Right atrium auricular region (tissue), 2 donors: Measurements from ENCODE around the gene MEGF8. TPM values are rescaled to one million over a fixed set of nuclear protein-coding genes. Genes with fewer than 3 reads are reported as not detected.

ENCODE experiments used
- DNase-seq: peaks from one replicate; pipeline ENCODE4 v3.0.0-alpha.2; 2019; ENCODE audit warnings: low spot score
- H3K27ac ChIP-seq, 2 donors: fragments of 200-600 bp; sonication (generic); 1 replicate in 1 of 2; 2 replicates in 1 of 2; pipeline ENCODE4 v1.5.1; 2016 to 2019
- H3K27me3 ChIP-seq, 2 donors: fragments of 200-600 bp; sonication (generic); one replicate each; pipeline versions ENCODE4 v1.5.1 to v1.6.0; 2017 to 2019
- H3K36me3 ChIP-seq: fragments of 200-600 bp; sonication (generic); one replicate; pipeline ENCODE4 v1.5.1; 2016
- H3K4me1 ChIP-seq, 2 donors: fragments of 200-600 bp; sonication (generic); one replicate each; pipeline versions ENCODE4 v1.5.1 to v1.6.0; 2017 to 2019
- H3K4me3 ChIP-seq, 2 donors: fragments of 200-600 bp; sonication (generic); 1 replicate in 1 of 2; 2 replicates in 1 of 2; pipeline ENCODE4 v1.5.1; 2017 to 2019; ENCODE audit warnings: mild to moderate bottlenecking in 1 of 2, moderate library complexity in 1 of 2
- H3K9me3 ChIP-seq, 2 donors: fragments of 200-600 bp; sonication (generic); one replicate each; pipeline ENCODE4 v1.5.1; 2019
- total RNA-seq, 2 donors: library from RNA; depleted of rRNA; stranded (reverse); fragments of >200 nt; gene quantifications; one replicate each; pipeline ENCODE4 v1.1.0, GENCODE V29; 2016
- TF ChIP-seq, protein P1 (sequence below), 2 donors: fragments of 200-600 bp; sonication (generic); IDR thresholded peaks; one replicate each; pipeline ENCODE4 v1.5.1; 2019; ENCODE audit warnings: antibody characterized with exemption in 2 of 2

Gene MEGF8
- total RNA-seq, 2 donors from 2014 or later: 24.3 to 31.2 TPM

DNA sequence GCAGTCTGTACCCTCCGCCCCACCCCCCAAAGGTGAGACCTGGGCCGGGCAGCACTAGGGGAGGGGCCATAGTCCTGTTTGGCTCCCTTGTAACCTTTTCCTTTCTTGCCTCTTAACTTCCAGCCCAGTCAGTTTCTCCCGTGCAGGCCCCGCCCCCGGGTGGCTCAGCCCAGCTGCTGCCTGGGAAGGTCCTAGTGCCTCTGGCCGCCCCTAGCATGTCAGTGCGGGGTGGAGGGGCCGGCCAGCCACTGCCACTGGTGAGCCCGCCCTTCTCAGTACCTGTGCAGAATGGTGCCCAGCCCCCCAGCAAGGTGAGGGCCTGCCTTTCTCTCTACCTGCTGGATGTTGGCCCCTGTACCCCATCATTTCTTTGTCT lies 34.0 kb upstream of the MEGF8 start:
- no peak overlapping the region for H3K27ac ChIP-seq
- no peaks in the 10 kb centered on the region for H3K27me3 ChIP-seq
- H3K9me3 ChIP-seq: no peaks in the 10 kb centered on the region
- H3K4me1 ChIP-seq: peaks cover 0 to 6% of the 10 kb centered on the region in 2 donors
- H3K4me3 ChIP-seq: no peak overlapping the region
- H3K36me3 ChIP-seq: peaks cover 81% of the 10 kb centered on the region
- DNase-seq: no peak
- TF ChIP-seq, protein P1, sequence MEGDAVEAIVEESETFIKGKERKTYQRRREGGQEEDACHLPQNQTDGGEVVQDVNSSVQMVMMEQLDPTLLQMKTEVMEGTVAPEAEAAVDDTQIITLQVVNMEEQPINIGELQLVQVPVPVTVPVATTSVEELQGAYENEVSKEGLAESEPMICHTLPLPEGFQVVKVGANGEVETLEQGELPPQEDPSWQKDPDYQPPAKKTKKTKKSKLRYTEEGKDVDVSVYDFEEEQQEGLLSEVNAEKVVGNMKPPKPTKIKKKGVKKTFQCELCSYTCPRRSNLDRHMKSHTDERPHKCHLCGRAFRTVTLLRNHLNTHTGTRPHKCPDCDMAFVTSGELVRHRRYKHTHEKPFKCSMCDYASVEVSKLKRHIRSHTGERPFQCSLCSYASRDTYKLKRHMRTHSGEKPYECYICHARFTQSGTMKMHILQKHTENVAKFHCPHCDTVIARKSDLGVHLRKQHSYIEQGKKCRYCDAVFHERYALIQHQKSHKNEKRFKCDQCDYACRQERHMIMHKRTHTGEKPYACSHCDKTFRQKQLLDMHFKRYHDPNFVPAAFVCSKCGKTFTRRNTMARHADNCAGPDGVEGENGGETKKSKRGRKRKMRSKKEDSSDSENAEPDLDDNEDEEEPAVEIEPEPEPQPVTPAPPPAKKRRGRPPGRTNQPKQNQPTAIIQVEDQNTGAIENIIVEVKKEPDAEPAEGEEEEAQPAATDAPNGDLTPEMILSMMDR (IDR thresholded peaks at IDR 0.05): no peak

DNA sequence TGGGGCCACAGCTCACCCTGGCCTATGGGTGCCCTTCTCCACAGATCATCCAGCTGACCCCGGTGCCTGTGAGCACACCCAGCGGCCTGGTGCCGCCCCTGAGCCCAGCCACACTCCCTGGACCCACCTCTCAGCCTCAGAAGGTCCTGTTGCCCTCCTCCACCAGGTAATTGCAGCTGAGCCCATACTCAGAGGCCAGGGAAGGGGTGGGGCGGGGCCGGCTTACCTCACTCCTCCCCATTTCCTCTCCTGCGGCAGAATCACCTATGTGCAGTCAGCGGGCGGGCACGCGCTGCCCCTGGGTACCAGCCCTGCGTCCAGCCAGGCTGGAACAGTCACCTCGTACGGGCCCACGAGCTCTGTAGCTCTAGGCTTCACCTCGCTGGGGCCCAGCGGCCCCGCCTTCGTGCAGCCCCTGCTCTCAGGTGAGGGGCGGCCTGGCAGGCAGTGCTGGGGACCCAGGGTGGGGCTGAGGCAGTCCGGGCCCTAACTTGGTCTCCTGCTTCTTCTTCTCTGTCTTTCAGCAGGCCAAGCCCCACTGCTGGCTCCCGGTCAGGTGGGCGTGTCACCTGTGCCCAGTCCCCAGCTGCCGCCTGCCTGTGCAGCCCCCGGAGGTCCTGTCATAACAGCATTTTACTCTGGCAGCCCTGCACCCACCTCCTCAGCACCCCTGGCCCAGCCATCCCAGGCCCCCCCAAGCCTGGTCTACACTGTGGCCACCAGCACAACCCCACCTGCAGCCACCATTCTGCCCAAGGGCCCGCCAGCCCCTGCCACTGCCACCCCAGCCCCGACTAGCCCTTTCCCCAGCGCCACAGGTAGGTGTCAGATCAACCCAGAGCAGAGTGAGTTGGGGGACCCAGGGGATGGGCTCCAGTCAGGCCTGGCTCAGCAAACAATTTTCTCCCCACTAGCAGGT lies 33.1 kb upstream of the MEGF8 start:
- H3K4me1 ChIP-seq: no peaks in the 10 kb centered on the region
- DNase-seq: no peak
- peaks cover 79% of the 10 kb centered on the region for H3K36me3 ChIP-seq
- H3K27ac ChIP-seq: no peak overlapping the region
- no peak overlapping the region for H3K4me3 ChIP-seq
- no peaks in the 10 kb centered on the region for H3K27me3 ChIP-seq
- H3K9me3 ChIP-seq: no peaks in the 10 kb centered on the region
- TF ChIP-seq, protein P1 (IDR thresholded peaks at IDR 0.05): no peak

DNA sequence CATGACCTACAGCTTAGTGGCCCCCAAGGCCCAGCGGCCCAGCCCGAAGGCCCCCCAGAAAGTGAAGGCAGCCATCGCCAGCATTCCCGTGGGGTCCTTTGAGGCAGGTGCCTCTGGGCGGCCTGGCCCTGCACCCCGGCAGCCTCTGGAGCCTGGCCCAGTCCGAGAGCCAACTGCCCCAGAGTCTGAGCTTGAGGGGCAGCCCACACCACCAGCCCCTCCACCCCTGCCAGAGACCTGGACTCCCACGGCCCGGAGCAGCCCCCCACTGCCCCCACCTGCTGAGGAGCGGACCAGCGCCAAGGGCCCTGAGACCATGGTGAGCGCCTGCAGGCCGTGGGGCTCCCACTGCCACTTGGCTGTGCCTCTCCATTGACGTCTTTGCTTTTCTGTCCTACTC lies 32.5 kb upstream of the MEGF8 start:
- no peak overlapping the region for H3K27ac ChIP-seq
- no peaks in the 10 kb centered on the region for H3K27me3 ChIP-seq
- DNase-seq: no peak
- TF ChIP-seq, protein P1 (IDR thresholded peaks at IDR 0.05): no peak
- H3K9me3 ChIP-seq: no peaks in the 10 kb centered on the region
- H3K36me3 ChIP-seq: peaks cover 72% of the 10 kb centered on the region
- no peak overlapping the region for H3K4me3 ChIP-seq
- no peaks in the 10 kb centered on the region for H3K4me1 ChIP-seq

DNA sequence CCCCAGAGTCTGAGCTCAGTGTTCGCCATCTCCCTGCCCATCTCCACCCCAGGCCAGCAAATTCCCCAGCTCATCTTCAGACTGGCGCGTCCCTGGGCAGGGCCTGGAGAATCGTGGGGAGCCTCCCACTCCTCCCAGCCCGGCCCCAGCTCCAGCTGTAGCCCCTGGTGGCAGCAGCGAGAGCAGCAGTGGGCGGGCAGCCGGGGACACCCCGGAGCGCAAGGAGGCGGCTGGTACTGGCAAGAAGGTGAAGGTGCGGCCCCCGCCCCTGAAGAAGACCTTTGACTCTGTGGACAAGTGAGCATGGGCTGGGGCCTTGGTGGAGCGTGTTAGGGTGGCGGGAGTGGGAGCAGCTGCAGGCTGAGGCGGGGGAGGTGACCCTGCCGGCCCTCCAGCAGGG lies 31.9 kb upstream of the MEGF8 start:
- Histone ChIP-seq H3K9me3 (no peaks in the 10 kb centered on the region), H3K27me3 (no peaks in the 10 kb centered on the region), H3K36me3 (peaks cover 67% of the 10 kb centered on the region), H3K4me3 (no peak overlapping the region), H3K4me1 (no peaks in the 10 kb centered on the region), H3K27ac (no peak overlapping the region)
- no peak for DNase-seq
- TF ChIP-seq, protein P1 (IDR thresholded peaks at IDR 0.05): no peak

DNA sequence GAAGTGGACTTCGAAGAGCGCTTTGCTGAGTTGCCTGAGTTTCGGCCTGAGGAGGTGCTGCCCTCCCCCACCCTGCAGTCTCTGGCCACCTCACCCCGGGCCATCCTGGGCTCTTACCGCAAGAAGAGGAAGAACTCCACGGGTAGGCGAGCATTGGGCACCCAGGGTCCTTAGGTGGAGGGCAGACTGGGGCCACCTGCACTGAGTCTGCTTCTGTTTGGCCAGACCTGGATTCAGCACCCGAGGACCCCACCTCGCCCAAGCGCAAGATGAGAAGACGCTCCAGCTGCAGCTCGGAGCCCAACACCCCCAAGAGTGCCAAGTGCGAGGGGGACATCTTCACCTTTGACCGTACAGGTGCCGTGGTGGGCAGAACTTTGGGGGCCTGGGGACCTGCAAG lies 31.5 kb upstream of the MEGF8 start:
- peaks cover 62% of the 10 kb centered on the region for H3K36me3 ChIP-seq
- no peak overlapping the region for H3K27ac ChIP-seq
- no peaks in the 10 kb centered on the region for H3K27me3 ChIP-seq
- no peaks in the 10 kb centered on the region for H3K9me3 ChIP-seq
- DNase-seq: no peak
- TF ChIP-seq, protein P1 (IDR thresholded peaks at IDR 0.05): no peak
- no peak overlapping the region for H3K4me3 ChIP-seq
- H3K4me1 ChIP-seq: no peaks in the 10 kb centered on the region
